ENCODE results near the gene PCDH8. TPM values are rescaled to one million over a fixed set of nuclear protein-coding genes. Genes with fewer than 3 reads are reported as not detected.

The PCDH8 gene
- total and polyA plus RNA-seq, 2 of the 13 experiments (the other 11 are each of a cell fraction or from before 2014, with no cell fraction given): not detected

DNA sequence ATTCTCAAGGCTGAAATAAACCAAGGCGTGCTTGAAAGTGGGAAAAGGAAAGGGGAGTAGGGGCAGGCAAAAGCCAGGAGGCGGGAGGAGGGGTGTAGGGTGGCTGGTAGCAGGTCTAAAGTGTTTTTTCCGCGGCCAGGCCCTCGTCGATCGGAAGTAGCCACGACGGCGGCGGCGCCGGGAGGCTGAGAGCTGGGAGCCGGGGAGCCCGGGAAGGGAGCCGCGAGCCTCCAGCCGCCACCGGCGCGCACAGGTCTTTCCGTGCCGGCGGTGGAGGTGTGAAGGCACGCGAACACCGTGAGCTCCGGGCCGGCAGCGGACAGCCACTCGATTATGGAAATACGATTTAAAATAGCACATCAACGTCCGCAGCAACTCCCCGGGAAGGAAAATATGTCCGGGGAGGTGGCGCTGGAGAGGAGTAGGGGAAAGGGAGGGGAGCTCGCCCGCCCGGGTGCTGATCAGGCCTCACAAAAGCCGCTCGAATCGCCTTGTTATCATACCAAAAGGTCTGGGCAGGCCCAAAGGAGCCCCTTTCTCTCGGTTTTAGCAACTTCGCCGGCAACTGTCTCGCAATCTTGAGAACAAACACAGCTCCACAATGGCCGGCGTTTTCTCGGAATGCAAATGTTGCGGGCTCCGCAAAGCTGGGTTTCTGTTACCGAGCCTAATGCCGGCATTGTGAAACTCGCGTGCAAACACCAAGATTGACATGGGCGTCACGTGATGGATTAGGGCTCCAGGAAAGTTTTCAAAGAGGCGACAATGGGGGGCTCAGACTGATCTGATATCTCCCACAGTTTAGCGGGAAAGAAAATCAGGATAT lies 2.9 kb upstream of the PCDH8 start (continued):
- TF ChIP-seq, protein P1, sequence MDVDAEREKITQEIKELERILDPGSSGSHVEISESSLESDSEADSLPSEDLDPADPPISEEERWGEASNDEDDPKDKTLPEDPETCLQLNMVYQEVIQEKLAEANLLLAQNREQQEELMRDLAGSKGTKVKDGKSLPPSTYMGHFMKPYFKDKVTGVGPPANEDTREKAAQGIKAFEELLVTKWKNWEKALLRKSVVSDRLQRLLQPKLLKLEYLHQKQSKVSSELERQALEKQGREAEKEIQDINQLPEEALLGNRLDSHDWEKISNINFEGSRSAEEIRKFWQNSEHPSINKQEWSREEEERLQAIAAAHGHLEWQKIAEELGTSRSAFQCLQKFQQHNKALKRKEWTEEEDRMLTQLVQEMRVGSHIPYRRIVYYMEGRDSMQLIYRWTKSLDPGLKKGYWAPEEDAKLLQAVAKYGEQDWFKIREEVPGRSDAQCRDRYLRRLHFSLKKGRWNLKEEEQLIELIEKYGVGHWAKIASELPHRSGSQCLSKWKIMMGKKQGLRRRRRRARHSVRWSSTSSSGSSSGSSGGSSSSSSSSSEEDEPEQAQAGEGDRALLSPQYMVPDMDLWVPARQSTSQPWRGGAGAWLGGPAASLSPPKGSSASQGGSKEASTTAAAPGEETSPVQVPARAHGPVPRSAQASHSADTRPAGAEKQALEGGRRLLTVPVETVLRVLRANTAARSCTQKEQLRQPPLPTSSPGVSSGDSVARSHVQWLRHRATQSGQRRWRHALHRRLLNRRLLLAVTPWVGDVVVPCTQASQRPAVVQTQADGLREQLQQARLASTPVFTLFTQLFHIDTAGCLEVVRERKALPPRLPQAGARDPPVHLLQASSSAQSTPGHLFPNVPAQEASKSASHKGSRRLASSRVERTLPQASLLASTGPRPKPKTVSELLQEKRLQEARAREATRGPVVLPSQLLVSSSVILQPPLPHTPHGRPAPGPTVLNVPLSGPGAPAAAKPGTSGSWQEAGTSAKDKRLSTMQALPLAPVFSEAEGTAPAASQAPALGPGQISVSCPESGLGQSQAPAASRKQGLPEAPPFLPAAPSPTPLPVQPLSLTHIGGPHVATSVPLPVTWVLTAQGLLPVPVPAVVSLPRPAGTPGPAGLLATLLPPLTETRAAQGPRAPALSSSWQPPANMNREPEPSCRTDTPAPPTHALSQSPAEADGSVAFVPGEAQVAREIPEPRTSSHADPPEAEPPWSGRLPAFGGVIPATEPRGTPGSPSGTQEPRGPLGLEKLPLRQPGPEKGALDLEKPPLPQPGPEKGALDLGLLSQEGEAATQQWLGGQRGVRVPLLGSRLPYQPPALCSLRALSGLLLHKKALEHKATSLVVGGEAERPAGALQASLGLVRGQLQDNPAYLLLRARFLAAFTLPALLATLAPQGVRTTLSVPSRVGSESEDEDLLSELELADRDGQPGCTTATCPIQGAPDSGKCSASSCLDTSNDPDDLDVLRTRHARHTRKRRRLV (CRISPR knock-in tag; IDR thresholded peaks at IDR 0.05): peak; percentile 22; the same call in 1 of the 2 replicates
- TF ChIP-seq ZNF263 (CRISPR knock-in tag; IDR thresholded peaks at IDR 0.05): no peak
- TF ChIP-seq ZNF720 (CRISPR knock-in tag; IDR thresholded peaks at IDR 0.05): no peak
- TF ChIP-seq ZNF879 (CRISPR knock-in tag; IDR thresholded peaks at IDR 0.05): no peak
- no peak for TF ChIP-seq GPN1 (CRISPR knock-in tag; IDR thresholded peaks at IDR 0.05; ENCODE audit: borderline replicate concordance)
- peak; percentile 68 for TF ChIP-seq BHLHE40 (IDR thresholded peaks at IDR 0.05; ENCODE audit: low read length)
- no peak for TF ChIP-seq ZNF3 (CRISPR knock-in tag; IDR thresholded peaks at IDR 0.05)
- TF ChIP-seq, protein P2, sequence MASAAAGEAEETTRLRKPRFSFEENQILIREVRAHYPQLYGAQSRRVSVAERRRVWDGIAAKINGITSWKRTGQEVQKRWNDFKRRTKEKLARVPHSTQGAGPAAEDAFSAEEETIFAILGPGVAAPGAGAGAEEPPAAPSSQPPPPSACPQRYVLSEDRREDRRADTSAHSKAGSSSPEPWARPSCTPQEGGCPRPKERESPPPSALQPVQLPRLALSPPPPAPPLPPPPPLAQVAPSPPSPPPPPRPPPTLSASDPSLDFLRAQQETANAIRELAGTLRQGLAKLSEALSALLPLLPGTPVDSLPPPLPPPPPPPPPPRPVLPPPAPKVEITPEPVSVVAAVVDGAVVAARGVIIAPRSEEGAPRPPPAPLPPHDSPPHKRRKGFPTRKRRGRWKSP (CRISPR knock-in tag; IDR thresholded peaks at IDR 0.05): 0 out of 2 replicates have a peak, but pooled peaks have one; percentile 7
